WERI-Rb-1 (cell line): ENCODE results near the gene UBR4.

Source experiments
- DNase-seq: peaks from one replicate; pipeline ENCODE4 v3.0.0-alpha.2; 2020
- H3K27ac ChIP-seq: fragments of 250-450 bp; sonication (Bioruptor Pico); 2 replicates; pipeline ENCODE4 v1.5.1; 2020; ENCODE audit warnings: mild to moderate bottlenecking, moderate library complexity
- H3K27me3 ChIP-seq: fragments of 250-450 bp; sonication (Bioruptor Pico); 2 replicates; pipeline ENCODE4 v1.5.1; 2021; ENCODE audit warnings: mild to moderate bottlenecking, low read depth, moderate library complexity; ENCODE audit not compliant: insufficient read depth, severe bottlenecking
- H3K36me3 ChIP-seq: fragments of 250-450 bp; sonication (Bioruptor Pico); 2 replicates; pipeline ENCODE4 v1.5.1; 2020; ENCODE audit warnings: mild to moderate bottlenecking, moderate library complexity
- H3K4me3 ChIP-seq: 2 replicates; pipeline ENCODE4 v1.5.1; 2011; ENCODE audit warnings: low read depth, mild to moderate bottlenecking, control low read depth, low read length
- H3K9me3 ChIP-seq: fragments of 250-450 bp; sonication (Bioruptor Pico); 2 replicates; pipeline ENCODE4 v1.5.1; 2021; ENCODE audit warnings: mild to moderate bottlenecking, moderate library complexity; ENCODE audit not compliant: severe bottlenecking
- CTCF ChIP-seq: IDR thresholded peaks from 2 replicates; pipeline ENCODE4 v1.5.1; 2011; ENCODE audit warnings: low read depth, mild to moderate bottlenecking, control low read depth, inconsistent platforms, low read length

Gene UBR4

GRCh38 chr1:19035377-19036040, 174.6 kb downstream of the UBR4 start:
- Histone ChIP-seq H3K36me3 (no peaks in the 10 kb centered on the region), H3K9me3 (no peaks in the 10 kb centered on the region), H3K27me3 (no peaks in the 10 kb centered on the region), H3K27ac (no peak overlapping the region), H3K4me3 (no peak overlapping the region)
- DNase-seq, result no peak
- no peak for TF ChIP-seq CTCF

GRCh38 chr1:19034721-19035120, 175.3 kb downstream of the UBR4 start:
- TF ChIP-seq CTCF, result no peak
- Histone ChIP-seq H3K9me3 (no peaks in the 10 kb centered on the region), H3K27me3 (no peaks in the 10 kb centered on the region), H3K4me3 (no peak overlapping the region), H3K36me3 (no peaks in the 10 kb centered on the region), H3K27ac (no peak overlapping the region)
- DNase-seq, result no peak

- H3K27me3 ChIP-seq, result no peaks in the 10 kb centered on the region
- DNase-seq, result no peak
- no peaks in the 10 kb centered on the region for H3K36me3 ChIP-seq
- no peaks in the 10 kb centered on the region for H3K9me3 ChIP-seq
- TF ChIP-seq CTCF, result no peak
- no peak overlapping the region for H3K4me3 ChIP-seq
- no peak overlapping the region for H3K27ac ChIP-seq
Observed at GRCh38 chr1:19033926-19034680, 176.0 kb downstream of the UBR4 start.

- no peak overlapping the region for H3K4me3 ChIP-seq
- TF ChIP-seq CTCF, result no peak
- no peaks in the 10 kb centered on the region for H3K36me3 ChIP-seq
- H3K27me3 ChIP-seq, result no peaks in the 10 kb centered on the region
- no peak for DNase-seq
- H3K27ac ChIP-seq, result no peak overlapping the region
- no peaks in the 10 kb centered on the region for H3K9me3 ChIP-seq
Observed at GRCh38 chr1:19033515-19033839, 176.6 kb downstream of the UBR4 start.

- Histone ChIP-seq H3K9me3 (no peaks in the 10 kb centered on the region), H3K27ac (no peak overlapping the region), H3K27me3 (no peaks in the 10 kb centered on the region), H3K4me3 (no peak overlapping the region), H3K36me3 (no peaks in the 10 kb centered on the region)
- TF ChIP-seq CTCF, result peak; percentile 35; the same call in 1 of the 2 replicates
- no peak for DNase-seq
Observed at GRCh38 chr1:19032701-19033514, 177.2 kb downstream of the UBR4 start.
